Hepatocyte (in vitro differentiated cells): Measurements from ENCODE around the gene RPS26.

Source experiments
- EZH2 ChIP-seq: fragments of 200-600 bp; sonication (generic); IDR thresholded peaks from 2 replicates; pipeline ENCODE4 v1.6.1; 2016; ENCODE audit warnings: antibody characterized with exemption, mild to moderate bottlenecking, borderline replicate concordance
- TF ChIP-seq, protein P1 (sequence below): fragments of 200-600 bp; sonication (generic); IDR thresholded peaks from 2 replicates; pipeline ENCODE4 v1.5.1; 2016; ENCODE audit warnings: antibody characterized with exemption, mild to moderate bottlenecking; ENCODE audit not compliant: poor library complexity

DNA sequence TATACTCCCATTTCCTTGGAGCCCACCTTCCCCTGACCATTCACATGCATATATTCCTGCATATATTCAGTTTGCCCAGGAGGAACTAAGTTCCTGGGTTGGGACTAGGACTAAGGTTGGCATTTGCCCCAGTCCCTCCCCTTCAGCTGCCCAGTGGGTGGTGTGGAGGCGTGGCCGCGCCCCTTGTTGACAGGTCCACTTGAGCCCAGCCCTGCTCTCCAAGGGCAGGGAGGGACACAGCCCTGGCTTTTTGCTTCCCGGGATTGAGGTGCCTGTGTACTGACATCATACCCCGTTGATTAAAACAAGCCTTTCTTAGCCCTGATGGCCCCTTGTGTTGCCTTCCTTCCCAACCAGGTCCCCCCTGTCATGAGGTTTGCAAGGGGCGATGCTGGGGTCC, 45.5 kb downstream of the RPS26 start:
- TF ChIP-seq, protein P1, sequence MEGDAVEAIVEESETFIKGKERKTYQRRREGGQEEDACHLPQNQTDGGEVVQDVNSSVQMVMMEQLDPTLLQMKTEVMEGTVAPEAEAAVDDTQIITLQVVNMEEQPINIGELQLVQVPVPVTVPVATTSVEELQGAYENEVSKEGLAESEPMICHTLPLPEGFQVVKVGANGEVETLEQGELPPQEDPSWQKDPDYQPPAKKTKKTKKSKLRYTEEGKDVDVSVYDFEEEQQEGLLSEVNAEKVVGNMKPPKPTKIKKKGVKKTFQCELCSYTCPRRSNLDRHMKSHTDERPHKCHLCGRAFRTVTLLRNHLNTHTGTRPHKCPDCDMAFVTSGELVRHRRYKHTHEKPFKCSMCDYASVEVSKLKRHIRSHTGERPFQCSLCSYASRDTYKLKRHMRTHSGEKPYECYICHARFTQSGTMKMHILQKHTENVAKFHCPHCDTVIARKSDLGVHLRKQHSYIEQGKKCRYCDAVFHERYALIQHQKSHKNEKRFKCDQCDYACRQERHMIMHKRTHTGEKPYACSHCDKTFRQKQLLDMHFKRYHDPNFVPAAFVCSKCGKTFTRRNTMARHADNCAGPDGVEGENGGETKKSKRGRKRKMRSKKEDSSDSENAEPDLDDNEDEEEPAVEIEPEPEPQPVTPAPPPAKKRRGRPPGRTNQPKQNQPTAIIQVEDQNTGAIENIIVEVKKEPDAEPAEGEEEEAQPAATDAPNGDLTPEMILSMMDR: no peak
- TF ChIP-seq EZH2: no peak
